Measurements from ENCODE around the gene CHD9NB.

The CHD9NB gene

DNA sequence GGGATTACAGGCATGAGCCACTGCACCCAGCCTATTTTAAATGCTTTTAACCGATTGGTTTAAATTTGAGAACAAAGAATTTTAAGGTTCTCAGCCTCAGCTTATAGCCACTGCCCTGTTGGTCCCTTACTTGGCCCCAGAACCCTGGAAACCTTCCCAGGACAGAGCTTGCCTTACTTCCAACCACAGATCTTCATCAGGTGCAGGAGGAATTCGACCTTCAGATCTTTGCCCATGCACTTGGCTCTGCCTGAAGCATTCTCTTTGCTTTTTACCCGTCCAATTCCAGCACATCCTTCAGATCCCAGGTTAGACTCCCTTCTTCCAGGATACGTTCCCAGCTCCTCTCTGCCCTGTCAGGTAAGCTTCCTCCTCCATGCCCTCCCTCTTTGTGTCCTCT is 29.8 kb upstream of the CHD9NB start:
- no peaks in the 10 kb centered on the region for H3K27me3 ChIP-seq
- no peaks in the 10 kb centered on the region for H3K9me3 ChIP-seq
- TF ChIP-seq, protein P1, sequence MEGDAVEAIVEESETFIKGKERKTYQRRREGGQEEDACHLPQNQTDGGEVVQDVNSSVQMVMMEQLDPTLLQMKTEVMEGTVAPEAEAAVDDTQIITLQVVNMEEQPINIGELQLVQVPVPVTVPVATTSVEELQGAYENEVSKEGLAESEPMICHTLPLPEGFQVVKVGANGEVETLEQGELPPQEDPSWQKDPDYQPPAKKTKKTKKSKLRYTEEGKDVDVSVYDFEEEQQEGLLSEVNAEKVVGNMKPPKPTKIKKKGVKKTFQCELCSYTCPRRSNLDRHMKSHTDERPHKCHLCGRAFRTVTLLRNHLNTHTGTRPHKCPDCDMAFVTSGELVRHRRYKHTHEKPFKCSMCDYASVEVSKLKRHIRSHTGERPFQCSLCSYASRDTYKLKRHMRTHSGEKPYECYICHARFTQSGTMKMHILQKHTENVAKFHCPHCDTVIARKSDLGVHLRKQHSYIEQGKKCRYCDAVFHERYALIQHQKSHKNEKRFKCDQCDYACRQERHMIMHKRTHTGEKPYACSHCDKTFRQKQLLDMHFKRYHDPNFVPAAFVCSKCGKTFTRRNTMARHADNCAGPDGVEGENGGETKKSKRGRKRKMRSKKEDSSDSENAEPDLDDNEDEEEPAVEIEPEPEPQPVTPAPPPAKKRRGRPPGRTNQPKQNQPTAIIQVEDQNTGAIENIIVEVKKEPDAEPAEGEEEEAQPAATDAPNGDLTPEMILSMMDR (IDR thresholded peaks at IDR 0.05) = no peak
- no peak overlapping the region for H3K27ac ChIP-seq
- H3K4me1 ChIP-seq (ENCODE audit: control insufficient read depth in 1 of 2, insufficient read depth in 1 of 2, low read depth in 1 of 2, low read length in 1 of 2) = no peaks in the 10 kb centered on the region
- H3K36me3 ChIP-seq = no peaks in the 10 kb centered on the region
- no peak overlapping the region for H3K4me3 ChIP-seq (ENCODE audit: low read depth in 1 of 2, low read length in 1 of 2)

DNA sequence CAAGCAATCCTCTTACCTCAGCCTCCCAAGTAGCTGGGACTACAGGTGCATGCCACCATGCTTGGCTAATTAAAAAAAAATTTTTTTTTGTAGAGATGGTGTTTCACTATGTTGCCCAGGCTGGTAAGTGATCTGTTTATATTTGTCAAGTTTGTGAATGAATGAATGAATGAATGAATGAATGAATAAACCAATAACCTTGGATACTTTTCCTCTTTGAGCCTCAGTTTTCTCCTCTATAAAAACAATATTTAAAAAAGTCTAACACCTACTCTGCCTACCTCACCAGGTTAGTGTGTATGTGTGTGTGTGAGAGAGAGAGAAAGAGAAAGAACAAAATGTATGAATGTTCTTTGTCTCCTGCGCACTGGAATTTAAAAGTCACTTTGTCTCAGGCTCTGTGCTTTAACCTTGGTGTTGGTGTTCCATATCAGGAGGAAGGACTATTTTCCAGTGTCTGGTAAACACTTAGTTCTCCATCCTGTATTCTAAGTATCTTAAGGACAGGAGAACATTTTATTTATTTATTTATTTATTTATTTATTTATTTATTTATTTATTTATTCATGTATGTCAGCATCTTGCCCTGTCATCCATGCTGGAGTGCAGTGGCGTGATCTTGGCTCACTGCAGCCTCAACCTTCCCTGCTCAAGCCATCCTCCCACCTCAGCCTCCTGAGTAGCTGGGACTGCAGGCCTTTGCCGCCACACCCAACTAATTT is 29.1 kb upstream of the CHD9NB start:
- Histone ChIP-seq H3K9me3 (no peaks in the 10 kb centered on the region), H3K4me3 (ENCODE audit: low read depth in 1 of 2, low read length in 1 of 2) (no peak overlapping the region), H3K36me3 (no peaks in the 10 kb centered on the region), H3K27ac (no peak overlapping the region), H3K27me3 (no peaks in the 10 kb centered on the region), H3K4me1 (ENCODE audit: control insufficient read depth in 1 of 2, insufficient read depth in 1 of 2, low read depth in 1 of 2, low read length in 1 of 2) (no peaks in the 10 kb centered on the region)
- TF ChIP-seq, protein P1 (IDR thresholded peaks at IDR 0.05) = no peak

DNA sequence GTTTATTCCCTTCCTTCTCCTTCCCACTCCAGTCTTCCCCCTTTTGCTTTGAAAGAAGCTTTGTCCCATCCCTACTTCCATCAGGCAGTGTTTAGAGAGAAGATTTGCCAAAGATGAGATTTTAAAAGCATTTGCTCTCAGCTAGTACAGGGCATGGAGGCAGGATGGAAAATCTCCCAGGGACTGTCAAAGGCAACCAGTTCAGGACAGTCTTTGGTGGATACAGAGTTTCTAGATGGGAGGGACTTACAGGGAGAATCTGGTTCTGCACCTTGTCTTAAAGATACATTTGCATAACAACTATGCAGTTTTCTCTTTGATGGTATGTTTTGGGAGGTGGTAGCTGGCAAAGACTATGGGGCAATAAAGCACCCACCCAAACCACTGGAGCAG is 28.3 kb upstream of the CHD9NB start:
- TF ChIP-seq, protein P1 (IDR thresholded peaks at IDR 0.05) = no peak
- Histone ChIP-seq H3K4me1 (ENCODE audit: control insufficient read depth in 1 of 2, insufficient read depth in 1 of 2, low read depth in 1 of 2, low read length in 1 of 2) (no peaks in the 10 kb centered on the region), H3K27me3 (no peaks in the 10 kb centered on the region), H3K4me3 (ENCODE audit: low read depth in 1 of 2, low read length in 1 of 2) (no peak overlapping the region), H3K27ac (no peak overlapping the region), H3K36me3 (no peaks in the 10 kb centered on the region), H3K9me3 (no peaks in the 10 kb centered on the region)

DNA sequence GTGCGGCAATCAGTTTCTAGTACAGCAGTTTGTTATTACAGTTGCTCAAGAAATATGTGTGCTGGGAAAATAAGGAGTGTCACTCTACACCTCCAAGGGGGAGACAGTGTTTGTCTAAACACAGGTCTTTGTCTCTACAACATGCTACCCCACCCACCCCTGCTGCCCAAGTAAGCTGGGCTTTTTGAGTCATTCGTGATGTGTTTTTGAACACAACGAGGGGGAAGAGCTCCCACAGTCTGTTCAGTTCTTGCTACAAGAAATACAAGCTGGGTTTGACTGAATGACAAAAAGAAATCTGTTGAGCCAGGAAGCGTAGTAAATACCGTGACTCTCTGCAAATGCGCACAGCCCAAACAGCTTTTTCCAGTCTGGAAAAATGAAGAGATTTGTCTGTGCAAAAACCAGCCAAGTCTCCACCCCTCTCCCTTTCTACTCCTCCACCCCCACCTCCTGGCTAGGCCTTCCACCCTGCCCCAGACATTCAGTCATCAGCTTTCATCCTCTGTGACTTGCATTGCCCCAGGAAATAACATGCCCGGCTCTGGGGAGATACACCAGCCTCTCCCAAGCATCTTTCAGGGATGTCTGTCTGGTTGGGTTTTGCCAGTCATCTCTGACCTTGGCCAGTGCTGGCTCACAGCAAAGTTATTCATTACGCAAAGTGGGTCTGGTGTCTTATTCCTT is 27.8 kb upstream of the CHD9NB start:
- H3K27me3 ChIP-seq = no peaks in the 10 kb centered on the region
- TF ChIP-seq, protein P1 (IDR thresholded peaks at IDR 0.05) = no peak
- no peaks in the 10 kb centered on the region for H3K9me3 ChIP-seq
- H3K27ac ChIP-seq = no peak overlapping the region
- H3K4me3 ChIP-seq (ENCODE audit: low read depth in 1 of 2, low read length in 1 of 2) = no peak overlapping the region
- no peaks in the 10 kb centered on the region for H3K36me3 ChIP-seq
- no peaks in the 10 kb centered on the region for H3K4me1 ChIP-seq (ENCODE audit: control insufficient read depth in 1 of 2, insufficient read depth in 1 of 2, low read depth in 1 of 2, low read length in 1 of 2)

DNA sequence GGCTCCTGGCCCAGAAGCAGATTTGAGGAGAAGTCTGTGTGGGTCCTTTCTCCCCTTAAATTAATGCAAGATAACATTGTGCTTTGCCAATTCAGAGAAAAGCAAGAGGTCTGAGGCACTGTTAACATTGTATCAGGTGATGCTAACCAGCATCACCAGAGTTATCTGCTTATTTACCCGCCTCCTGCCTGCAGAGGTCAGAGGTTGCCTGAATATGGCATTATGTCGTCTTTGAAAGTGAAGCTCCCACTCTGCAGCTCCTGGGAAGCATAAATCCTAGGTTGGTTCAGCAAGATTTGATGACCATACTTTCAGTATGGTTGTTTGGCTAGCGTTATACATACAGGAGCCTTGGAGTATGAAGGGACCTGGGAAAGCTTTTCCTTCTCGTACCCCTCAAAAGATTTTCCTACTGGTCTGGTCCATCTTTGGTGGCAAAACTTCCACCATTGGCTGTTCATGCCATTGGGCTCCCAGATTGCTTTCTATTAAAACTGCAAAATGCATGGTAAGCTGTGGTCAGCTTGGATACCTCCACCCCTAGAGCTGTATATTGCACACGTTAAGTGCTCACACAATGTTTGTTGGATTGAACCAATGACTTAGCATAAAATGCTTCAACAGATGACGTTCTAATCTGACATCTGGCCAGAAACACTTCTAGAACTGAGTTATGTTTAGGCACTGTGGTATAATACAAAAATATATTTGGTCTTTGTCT is 26.2 kb upstream of the CHD9NB start:
- Histone ChIP-seq H3K4me3 (ENCODE audit: low read depth in 1 of 2, low read length in 1 of 2) (no peak overlapping the region), H3K27ac (no peak overlapping the region), H3K27me3 (no peaks in the 10 kb centered on the region), H3K9me3 (no peaks in the 10 kb centered on the region), H3K36me3 (no peaks in the 10 kb centered on the region), H3K4me1 (ENCODE audit: control insufficient read depth in 1 of 2, insufficient read depth in 1 of 2, low read depth in 1 of 2, low read length in 1 of 2) (no peaks in the 10 kb centered on the region)
- TF ChIP-seq, protein P1 (IDR thresholded peaks at IDR 0.05) = no peak

All from neutrophil (primary cell).